GM21390 (cell line): ENCODE data around the gene SPTSSA.

ENCODE experiments used
- ATAC-seq: cut with Tn5 transposase; IDR thresholded peaks from one replicate; pipeline ENCODE4 v1.9.1; 2021; ENCODE audit not compliant: unreplicated experiment

SPTSSA gene

DNA sequence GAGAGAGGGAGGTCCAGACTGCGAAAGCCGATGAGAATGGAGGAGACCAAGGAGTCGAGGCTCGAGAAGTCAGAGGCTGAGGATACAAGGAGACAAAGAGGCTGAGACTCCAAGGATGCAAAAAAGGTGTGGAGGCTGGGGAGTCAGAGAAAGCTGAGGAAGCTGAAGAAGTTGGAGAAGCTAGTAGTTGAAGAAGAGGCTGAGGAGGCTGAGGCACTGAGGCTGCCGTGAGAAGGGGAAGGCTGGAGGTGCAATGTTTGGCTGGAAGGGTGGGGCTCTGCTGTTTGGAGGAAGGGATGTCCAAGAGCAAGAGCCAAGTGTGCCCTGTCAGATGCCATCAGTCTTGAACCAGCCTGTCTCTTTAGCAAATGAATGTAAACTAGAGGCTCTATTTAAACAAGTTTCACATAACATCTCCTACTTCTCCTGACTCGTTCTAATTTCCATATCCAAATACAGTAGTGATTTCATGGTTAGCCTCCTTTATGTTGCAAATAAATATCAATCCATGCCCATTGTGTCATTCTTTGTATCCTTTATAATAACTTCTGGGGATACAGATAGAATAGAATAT is 10.8 kb upstream of the SPTSSA start:
- no peak for ATAC-seq

DNA sequence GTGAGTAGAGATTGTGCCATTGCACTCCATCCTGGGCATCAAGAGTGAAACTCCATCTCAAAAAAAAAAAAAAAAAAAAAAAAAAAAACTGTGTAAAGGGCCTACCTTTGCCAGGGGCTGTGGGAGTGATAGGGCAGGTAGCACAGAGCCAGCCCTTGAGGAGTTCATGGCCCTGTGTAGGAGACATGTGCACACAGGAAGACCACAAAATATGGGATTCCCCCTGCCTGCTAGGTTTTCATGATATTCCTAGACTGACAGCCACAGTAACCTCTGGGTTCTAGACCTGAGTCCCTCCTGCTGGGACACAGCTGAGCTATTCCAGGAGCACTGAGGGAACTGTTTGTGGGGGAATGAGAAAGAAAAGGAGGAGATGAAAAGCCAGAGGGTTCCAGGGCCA is 8.3 kb upstream of the SPTSSA start:
- no peak for ATAC-seq

DNA sequence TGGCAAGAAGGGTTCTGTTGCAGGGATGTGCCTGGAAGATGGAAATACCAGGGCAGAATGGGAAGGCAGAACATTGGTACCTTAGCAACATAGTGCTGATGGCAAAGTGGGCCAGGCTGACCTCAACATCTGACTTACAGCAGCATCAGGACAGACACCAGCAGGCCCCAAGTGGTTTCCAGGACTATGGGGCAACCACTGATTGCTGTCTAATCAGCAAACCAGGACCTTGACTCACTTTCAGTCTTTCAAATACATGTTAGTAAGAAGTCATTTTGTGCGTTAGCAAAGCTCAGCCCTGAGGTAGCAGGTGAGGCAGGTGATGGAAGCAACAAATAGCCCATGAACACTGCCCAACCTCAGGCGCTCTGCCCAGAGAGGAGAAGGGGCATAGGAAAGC is 4.7 kb upstream of the SPTSSA start:
- ATAC-seq: no peak

DNA sequence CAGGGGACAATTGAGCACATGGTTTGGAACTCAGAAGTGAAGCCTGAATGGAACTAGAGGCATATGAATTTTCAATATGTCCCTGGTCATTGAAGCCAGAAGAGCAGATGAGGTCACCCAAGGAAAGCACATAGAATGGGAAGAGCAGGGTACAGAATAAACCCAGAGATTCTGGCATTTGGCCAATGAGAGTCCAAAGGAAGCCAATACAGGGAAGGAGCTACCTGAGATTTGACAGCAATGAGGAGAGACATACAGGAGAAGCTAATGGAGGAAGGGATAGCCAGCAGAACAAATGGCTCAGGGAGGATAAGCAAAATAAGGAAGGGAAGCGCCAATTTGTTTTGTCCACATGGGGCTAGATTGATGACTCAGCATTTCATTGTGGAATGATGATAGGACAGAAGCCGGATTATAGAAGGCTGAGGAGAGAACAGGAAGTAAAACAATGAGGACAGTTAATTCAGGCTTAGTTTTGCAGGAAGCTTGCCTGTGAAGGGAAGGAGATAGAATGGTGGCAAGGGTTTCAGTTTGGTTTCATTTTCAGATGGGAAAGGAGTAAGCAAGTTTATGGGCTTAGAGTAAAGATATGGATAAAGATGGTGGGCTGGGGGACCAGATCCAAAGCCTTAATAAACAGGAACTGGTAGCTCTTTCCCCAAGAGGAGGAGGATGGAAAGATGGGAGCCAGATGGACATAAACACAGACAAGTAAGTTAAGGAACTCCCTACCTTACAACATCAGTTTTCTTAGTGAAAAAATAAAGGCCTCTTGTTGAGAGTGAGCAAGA is 3.2 kb upstream of the SPTSSA start:
- ATAC-seq: no peak

DNA sequence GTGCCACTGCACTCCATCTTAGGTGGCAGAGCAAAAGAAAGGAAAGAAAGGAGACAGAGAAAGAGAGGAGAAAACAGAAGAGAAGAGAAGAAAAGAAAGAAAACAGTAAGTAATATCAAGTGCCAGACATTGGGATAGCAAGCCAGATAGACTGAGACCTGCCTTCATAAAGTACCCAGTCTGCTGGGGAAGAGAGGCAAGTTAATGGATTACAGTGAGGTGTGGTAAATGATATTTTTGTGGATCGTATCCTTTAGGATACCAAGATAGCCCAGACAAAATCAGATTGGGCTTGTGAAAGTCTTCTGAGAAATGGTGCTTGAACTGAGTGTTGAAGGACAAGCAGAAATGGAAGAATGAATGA is 1.5 kb upstream of the SPTSSA start:
- ATAC-seq: no peak

DNA sequence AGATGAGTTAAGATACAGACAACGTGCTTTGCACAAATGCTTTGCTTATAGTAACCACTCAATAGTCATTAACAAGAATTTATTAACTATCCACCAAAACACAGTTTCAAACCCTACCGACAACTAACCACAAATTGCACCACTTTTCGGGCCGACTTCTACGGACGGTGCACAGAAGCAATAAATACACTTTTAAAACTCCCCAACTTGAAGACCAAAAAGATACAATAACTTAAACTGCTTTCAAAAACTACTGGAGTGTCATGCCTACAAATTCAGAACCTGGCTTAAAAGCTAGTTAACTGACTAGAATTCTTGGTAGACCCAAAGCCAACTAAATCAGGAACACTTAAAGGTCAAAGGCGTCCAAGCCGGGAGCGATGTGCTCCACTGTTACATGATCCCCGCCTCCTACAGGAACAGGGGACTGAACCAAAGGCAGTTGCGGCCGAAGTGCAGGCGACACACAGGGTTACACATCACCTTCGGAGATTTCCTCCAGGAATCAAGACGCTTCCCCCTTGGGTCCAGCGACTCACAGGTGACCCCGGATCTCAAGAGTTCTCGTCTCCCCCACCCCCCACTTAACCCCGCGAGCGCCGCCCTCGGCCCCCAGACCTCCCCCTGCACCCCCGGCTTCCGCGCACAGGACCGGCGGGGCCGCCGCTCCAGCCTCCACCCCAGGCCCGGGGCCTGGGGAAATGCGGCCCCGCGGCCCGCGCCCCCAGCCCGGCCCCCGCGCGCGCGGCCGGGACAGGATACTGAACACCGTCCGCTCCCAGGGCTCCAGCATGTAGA is 507 bp downstream of the SPTSSA start:
- peak; percentile 37 for ATAC-seq

DNA sequence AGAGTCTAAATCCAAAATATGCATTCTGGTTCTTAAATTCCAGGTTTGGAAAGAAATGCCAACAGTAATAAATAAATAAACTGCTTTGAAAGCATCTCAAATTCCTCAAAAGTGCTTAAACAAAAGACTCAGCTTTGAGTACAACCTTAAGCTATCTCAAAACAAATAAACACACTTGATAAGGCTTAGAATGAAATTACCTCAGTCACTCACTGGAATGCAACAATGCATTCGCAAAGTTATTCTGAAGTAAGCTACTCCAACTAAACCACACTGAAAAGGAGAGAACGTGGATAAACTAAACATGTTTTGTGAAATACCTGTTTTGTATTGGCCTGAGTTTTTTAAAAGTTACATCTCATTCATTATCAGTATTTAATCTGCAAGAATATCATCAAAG is 1.2 kb downstream of the SPTSSA start:
- ATAC-seq: no peak

DNA sequence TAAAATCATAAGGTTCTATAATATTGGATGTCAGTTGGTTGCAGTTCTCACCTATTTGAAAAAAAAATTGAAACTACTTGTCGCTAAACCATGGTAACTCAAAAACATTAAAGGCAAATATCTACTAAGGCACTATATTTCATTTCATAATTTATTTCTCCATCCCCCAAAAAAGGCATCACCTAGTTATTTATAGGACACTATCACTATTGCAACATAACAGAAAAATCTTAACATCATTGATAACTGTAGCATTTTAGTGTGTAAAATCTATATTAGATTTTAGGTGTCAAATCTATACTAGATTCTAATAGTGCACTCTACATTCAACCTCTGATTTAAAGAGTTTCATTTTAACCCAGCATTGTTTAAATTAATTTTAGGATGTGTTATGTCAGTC is 1.7 kb downstream of the SPTSSA start:
- no peak for ATAC-seq

DNA sequence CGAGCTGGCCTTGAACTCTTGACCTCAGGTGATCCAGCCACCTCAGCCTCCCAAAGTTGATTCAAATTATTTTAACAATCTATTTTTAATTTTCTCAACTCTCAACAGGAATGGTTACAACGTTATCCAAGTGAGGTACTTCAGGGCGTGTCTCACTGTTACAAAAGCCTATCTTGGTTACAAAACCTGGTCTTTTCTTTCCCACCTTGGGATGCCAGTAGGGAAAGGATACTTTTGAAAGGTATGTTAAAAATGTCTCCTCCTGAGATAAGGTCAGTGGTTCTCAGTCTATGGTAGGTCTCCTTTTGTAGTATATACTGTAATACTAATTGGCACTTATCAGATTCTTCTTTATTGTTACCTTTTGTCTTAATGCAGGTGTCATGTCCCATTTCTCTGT is 4.9 kb downstream of the SPTSSA start:
- ATAC-seq: no peak

DNA sequence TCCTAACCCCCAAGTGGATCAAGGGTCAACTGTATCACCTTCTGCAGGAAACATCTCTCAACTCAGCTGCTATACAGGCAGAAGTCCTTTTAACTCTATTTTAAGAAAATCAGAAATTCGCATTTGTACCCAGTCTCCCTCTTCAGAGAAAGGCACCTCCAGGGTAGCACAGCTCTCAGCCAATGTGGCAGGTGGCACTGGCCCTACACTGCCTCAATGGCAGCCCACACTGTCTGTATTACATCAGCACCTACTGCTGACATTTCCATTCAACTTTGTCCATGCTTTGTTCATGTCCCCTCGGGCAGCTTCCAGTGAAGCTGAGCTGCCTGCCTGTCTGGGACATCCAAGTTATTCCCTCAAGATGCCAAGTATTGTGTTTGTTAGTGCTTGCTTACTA is 8.8 kb downstream of the SPTSSA start:
- ATAC-seq: no peak

DNA sequence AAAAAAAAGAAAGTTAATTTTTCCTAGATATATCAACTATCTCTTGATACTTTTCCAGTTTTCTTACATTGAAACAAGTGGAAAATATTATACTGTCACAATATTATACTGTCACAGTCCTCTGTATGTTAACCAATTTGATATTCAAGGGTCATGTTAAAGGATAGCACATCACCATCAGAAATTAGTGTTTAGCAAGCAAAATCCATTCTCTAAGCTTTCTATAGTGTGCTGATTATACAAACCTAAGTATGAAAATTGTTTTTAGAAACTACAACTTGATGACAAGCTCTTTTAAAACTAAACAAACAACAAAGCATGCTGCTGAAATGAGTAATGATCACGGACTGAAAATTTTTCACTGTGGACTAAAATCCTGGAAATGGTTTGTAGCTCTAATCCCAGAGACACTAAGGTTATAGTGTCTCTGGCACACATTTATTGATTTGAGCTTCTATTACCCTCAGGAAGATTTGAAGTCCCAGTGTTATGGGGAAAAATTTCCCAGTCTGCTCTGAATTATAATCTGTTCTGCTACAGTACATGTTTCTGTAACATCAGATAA is 9.7 kb downstream of the SPTSSA start:
- ATAC-seq: no peak

DNA sequence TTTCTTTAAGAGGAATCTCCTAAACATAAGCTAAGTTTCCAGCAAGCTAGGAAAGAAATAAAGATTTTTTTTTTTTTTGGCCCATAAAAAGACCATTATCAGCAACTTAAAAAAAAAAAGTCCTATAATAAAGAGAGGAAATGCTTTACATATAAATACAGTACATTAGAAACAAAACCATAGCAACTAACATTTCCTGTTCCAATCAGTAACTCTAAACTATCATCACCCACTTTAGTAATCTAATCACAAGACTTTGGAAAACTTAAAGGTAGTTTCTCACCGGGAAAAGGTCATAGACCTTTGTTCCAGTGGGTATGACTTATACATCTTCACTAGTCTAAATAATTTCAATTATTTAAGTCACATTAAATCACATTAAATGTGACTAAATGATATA is 11.1 kb downstream of the SPTSSA start:
- no peak for ATAC-seq

DNA sequence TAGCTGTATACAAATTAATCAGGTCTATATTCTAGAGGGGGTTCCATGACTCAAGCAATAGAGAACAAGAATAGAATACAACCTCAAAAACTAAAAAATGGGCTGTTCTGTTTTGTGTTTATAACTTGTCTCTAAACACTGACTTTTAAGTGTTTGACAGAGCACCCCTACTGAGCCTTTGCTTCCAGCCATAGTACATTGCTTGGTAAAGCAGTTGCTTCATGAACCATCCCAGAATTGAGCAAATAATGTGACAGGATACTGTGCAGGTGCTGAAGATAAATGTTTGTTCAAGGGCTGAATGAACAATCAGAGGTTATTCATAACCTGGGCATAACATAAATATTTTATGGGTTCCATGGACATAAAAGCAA is 11.5 kb downstream of the SPTSSA start:
- no peak for ATAC-seq

DNA sequence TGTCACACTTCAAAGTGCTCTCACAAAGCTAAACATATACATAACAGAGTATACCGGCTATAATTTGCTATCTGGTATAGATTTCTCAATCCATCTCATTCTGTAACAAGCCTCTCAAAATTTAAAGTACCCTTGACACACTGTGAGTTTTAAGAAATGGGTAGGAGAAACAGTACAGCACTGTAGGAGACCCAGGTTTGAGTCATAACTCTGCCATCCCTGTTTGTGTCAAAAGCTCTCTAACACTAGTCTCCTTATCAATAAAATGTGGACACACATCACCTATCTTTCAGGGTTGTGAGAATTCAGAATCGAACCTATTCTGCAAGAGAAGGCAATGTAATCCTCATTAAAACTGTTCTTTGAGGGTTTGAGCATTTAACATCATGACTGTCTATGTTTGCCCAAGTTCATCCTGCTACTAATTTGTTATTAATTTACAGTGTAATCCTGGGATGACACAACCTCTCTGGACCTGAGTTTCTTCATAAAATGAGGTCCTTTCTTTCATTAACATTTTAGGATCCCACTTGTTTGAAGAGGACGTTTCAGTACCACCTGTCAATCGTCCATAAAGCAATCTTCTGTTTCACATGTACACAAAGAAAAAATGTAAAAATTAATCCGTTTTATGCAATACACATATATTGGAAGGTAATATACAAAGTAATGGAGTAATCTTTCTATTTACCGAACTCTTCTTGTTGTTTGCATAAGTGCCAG is 12.1 kb downstream of the SPTSSA start:
- ATAC-seq: no peak

DNA sequence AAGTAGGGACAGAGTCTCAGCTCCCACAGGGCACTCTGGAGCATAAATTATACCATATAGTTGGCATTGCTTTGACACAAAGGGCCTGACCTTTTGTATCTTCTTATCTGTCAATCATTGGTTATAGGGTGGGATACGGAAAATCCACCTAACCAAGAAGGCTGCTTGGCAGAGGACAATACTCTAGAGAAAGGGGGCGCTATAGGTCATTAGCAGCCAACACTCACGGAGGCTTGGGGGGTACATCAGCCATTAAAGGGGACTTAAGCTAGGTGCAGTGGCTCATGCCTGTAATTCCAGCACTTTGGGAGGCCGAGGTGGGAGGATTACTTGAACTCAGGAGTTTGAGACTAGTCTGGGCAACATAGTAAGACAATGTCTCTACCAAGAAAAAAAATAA is 22.9 kb downstream of the SPTSSA start:
- no peak for ATAC-seq

DNA sequence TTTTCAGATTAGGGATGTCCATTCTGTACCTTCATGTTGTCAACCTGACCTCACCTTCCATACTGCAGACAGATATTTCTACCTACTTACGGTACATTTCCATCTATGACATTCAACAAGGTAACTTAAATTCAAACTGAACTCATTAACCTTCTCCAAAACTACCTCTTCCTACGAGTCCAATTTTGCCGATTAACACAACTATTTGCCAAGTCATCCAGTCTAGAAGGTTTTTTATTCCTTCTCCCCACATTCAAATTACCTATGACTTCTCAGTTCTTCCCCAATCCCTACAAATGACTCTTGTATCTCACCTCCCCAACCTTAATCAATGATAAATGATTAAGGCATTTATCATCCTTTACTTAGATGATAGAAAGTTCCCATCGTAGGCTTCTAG is 23.6 kb downstream of the SPTSSA start:
- no peak for ATAC-seq

DNA sequence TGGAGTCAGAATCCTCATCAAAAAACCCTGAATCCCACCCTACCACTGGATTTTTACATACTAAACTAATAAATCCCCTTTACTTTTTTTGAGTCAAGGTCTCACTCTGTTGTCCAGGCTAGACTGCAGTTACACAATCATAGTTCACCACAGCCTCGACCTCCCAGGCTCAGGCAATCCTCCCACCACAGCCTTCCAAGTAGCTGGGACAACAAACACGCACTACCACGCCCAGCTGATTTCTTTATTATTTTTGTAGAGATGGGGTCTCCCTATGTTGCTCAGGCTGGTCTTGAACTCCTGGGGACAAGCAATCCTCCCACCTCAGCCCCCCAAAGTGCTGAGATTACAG is 24.3 kb downstream of the SPTSSA start:
- no peak for ATAC-seq

DNA sequence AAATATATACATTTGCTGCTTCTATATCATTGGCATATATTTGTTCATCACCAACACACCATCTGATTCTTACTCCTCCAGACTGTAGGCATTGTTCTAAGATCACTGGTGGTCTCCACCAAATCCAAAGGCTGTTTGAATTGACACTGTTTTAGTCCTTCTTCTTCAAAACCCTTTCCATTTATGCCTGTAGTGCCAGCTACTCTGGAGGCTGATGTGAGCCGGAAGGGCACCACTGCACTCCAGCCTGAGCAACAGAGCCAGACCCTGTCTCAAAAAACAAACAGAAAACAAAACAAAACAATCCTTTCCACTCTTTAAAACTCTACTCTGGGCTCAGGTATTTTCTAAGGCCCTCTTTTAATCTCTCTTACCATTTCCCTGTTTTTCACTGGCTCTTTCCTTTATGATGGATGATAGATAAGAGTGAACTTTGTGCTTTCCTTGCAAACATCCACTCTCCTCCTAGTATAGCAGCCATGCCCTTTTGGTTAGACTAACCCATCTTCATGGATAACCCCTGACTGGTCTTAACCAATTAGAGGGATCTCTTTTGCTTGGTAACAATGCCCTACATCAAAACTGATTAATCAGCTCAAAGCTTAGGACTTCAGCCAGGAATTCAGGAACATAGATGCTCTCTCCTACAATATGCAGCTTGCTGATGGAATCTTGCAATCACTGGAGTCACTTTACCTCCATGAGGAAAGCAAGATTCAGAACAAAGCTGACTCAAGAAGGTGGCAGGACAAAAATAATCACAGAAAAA is 24.9 kb downstream of the SPTSSA start:
- ATAC-seq: no peak

DNA sequence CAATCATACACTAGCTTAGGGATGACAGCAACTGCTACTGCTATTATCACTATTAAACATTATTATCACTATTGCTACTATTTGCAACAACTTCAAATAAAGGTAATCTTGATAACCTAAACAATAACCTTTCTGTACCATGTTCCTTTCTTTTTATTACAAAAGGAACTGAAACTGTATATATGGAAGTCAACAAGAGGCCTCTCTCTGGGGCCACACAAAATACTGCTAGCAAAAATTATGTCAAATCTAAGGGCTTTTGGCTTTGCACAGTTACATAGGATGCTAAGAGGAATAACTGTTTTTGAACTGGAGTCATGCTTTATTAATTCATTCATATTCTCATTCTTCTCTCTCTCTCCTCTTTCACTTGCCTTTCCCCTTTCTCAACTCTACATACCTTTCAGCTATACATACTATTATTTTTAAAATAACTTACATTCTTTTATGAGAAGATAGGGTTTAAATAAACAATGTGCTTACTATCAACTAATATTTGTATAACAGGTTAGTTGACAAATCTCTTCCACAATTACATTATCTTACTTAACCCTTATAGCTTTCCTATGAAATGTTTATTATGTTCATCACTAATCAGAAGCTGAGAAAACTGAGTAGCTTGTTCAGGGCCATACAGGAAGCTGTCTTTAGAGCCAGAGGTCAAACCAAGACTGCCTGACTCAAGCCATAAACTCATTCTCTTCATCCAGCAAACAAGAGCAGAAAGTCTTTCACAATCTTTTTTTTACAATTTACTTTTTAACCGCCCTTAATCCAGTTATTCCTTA is 25.7 kb downstream of the SPTSSA start:
- no peak for ATAC-seq

DNA sequence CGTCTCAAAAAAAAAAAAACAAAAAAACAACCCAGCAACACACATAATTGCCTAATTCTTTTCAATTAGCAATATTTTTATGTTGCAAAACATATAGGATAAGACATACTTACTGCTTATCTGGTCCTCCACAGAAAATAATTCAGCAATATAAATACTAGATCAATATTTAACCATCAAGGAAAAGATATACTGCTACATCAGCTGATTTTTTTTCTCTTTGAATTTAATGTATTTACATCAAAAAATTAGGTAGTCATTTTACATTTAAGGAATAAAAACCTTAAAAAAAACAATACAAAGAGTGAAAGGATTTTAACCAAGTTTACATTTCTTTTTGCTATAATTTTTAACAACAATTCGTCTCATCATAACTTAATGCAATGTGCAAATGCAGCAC is 28.1 kb downstream of the SPTSSA start:
- ATAC-seq: no peak
